Activated naive CD4-positive, alpha-beta T cell treated with anti-CD3 and anti-CD28 coated beads, Interleukin-2, amount 50 U/mL, for 72 hours (primary cell): ENCODE data around the gene CHRNA9. TPM values are rescaled to one million over a fixed set of nuclear protein-coding genes. Genes with fewer than 3 reads are reported as not detected.

Source experiments
- ATAC-seq, 2 donors: fragments of 150-1000 bp; cut with Tn5 transposase; 2 replicates each; pipeline ENCODE4 v1.10.0; 2021; ENCODE audit warnings: mild to moderate bottlenecking in 2 of 2, moderate library complexity in 2 of 2
- DNase-seq, 2 donors: peaks; one replicate each; pipeline ENCODE4 v3.0.0; 2021 to 2022; ENCODE audit warnings: low spot score in 2 of 2
- H3K27ac Mint-ChIP-seq, 2 donors: one replicate each; pipeline ENCODE4 v1.8.0; 2022; ENCODE audit warnings: mild to moderate bottlenecking in 2 of 2, mixed read lengths in 2 of 2
- H3K36me3 Mint-ChIP-seq, 2 donors: one replicate each; pipeline ENCODE4 v1.8.0; 2022; ENCODE audit warnings: mixed read lengths in 2 of 2
- H3K9me3 Mint-ChIP-seq, 2 donors: one replicate each; pipeline ENCODE4 v1.8.0; 2022; ENCODE audit warnings: mixed read lengths in 2 of 2
- total RNA-seq, 2 donors: library from RNA; stranded (reverse); gene quantifications; one replicate each; pipeline ENCODE4 v1.2.3, GENCODE V29; 2022

The CHRNA9 gene
- total RNA-seq, 2 donors from 2014 or later, result not detected

- peaks cover 14 to 16% of the 10 kb centered on the region in 2 donors for H3K36me3 Mint-ChIP-seq
- DNase-seq (peak in 1 of 2 donors; percentile 32), ATAC-seq (peak; percentile 45 to 58)
- H3K9me3 Mint-ChIP-seq, result peaks cover 5 to 10% of the 10 kb centered on the region in 2 donors
- H3K27ac Mint-ChIP-seq, result peak overlapping the region; percentile 90 to 96
These were observed 29.6 kb upstream of the CHRNA9 start for GRCh38 chr4:40305328-40306170.

DNA sequence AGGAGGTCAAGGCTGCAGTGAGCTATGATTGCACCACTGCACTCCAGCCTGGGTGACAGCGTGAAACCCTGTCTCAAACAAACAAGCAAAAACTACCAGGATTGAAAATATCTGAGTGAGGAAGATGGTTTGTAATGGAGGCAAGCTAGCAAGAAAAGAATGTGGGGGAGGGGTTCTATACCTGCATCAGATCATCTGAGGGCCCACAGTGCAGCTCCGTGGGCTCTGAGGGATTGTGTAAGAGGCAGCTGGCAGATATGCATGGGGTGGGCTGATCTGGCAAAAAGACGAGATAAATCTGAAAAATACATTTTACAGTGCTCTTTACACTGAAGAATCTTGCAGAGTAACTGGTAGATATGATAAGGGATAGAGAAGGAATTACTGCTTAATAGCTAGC, 28.9 kb upstream of the CHRNA9 start:
- DNase-seq (no peak), ATAC-seq (no peak)
- peaks cover 14 to 16% of the 10 kb centered on the region in 2 donors for H3K36me3 Mint-ChIP-seq
- peaks cover 5 to 10% of the 10 kb centered on the region in 2 donors for H3K9me3 Mint-ChIP-seq
- peak overlapping the region; percentile 47 to 90 for H3K27ac Mint-ChIP-seq

- peak overlapping the region; percentile 93 to 97 for H3K27ac Mint-ChIP-seq
- no peak for ATAC-seq
- no peak for DNase-seq
- H3K9me3 Mint-ChIP-seq, result peaks cover 5 to 10% of the 10 kb centered on the region in 2 donors
- H3K36me3 Mint-ChIP-seq, result peaks cover 14 to 16% of the 10 kb centered on the region in 2 donors
These were observed 28.2 kb upstream of the CHRNA9 start for GRCh38 chr4:40306976-40307375.

- peak; percentile 54 to 68 for DNase-seq
- H3K36me3 Mint-ChIP-seq, result peaks cover 11 to 13% of the 10 kb centered on the region in 2 donors
- ATAC-seq, result peak; percentile 49 to 67
- peaks cover 2 to 7% of the 10 kb centered on the region in 2 donors for H3K9me3 Mint-ChIP-seq
- peak overlapping the region; percentile 93 to 97 for H3K27ac Mint-ChIP-seq
These were observed 27.3 kb upstream of the CHRNA9 start for GRCh38 chr4:40307627-40308497.

- DNase-seq (no peak), ATAC-seq (no peak)
- Mint-ChIP-seq H3K27ac (peak overlapping the region; percentile 93 to 97), H3K9me3 (peaks cover 0 to 6% of the 10 kb centered on the region in 2 donors), H3K36me3 (peaks cover 9 to 10% of the 10 kb centered on the region in 2 donors)
These were observed 26.5 kb upstream of the CHRNA9 start for GRCh38 chr4:40308528-40309122.

DNA sequence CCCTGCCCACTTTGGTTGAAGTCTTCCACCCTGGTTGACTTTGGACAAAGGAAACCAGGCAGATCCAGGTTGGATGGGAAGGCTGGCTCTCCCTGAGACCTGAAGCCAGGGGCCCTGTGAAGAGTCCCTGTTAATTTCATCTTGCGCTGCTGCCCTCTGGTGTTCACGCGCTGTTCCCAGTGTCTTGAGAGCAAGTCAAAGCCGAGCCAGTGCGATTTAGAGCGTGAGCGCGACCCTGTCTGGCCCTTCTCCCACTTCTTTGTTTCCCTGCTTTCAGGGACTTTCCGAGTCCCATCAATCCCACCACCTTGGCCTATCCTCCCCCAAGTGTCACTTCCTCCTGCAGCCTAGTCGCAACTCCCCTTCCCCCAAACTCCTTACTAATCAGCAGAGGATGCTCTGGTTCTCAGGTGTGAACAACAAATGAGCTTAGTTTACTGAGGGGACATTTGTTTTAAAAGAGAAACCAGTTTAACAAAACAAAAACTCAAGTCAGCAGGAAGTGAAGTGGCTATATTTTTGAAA, 25.8 kb upstream of the CHRNA9 start:
- ATAC-seq, result peak; percentile 67 to 75
- Mint-ChIP-seq H3K9me3 (peaks cover 0 to 6% of the 10 kb centered on the region in 2 donors), H3K36me3 (peaks cover 9 to 10% of the 10 kb centered on the region in 2 donors)

GRCh38 chr4:40310225-40310624, 24.9 kb upstream of the CHRNA9 start:
- Mint-ChIP-seq H3K9me3 (no peaks in the 10 kb centered on the region), H3K36me3 (peaks cover under 1% of the 10 kb centered on the region in 2 donors), H3K27ac (no peak overlapping the region)
- ATAC-seq (no peak), DNase-seq (no peak)

More for the DNA sequence above, 25.8 kb upstream of the CHRNA9 start:
- DNase-seq, result peak; percentile 85 to 89
- peak overlapping the region; percentile 67 to 93 for H3K27ac Mint-ChIP-seq

DNA sequence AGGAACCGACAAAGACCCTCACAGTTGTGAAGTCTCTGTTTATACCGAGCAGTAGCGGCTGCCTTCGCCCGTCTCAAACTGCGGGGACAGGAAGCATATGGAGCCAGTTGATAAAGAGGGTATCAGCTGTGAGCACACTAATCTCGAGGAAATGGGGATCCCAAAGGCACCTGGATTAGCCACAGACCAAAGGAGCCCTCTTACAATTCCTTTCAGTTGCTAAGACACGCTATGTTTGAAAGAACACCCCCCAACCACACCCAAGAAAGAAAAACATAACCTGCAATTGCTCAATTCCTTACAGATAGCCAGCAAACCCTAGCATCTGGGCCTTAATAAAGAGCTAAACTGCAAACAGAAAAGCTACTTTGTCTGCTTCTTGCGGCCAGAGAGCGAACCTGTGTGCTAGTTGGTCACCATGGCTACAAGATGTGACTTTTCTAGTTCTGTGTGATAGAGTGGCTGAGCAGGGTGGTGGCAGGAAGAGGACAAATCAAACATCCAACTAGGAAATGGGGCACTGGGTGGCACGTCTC, 23.3 kb upstream of the CHRNA9 start:
- ATAC-seq (peak; percentile 11 to 25), DNase-seq (peak in 1 of 2 donors; percentile 35)
- no peaks in the 10 kb centered on the region for H3K9me3 Mint-ChIP-seq
- no peaks in the 10 kb centered on the region for H3K36me3 Mint-ChIP-seq
- H3K27ac Mint-ChIP-seq, result peak overlapping the region; percentile 22 to 77

GRCh38 chr4:40314951-40315350, 20.2 kb upstream of the CHRNA9 start:
- peak overlapping the region in 1 of 2 donors; percentile 57 for H3K27ac Mint-ChIP-seq

DNA sequence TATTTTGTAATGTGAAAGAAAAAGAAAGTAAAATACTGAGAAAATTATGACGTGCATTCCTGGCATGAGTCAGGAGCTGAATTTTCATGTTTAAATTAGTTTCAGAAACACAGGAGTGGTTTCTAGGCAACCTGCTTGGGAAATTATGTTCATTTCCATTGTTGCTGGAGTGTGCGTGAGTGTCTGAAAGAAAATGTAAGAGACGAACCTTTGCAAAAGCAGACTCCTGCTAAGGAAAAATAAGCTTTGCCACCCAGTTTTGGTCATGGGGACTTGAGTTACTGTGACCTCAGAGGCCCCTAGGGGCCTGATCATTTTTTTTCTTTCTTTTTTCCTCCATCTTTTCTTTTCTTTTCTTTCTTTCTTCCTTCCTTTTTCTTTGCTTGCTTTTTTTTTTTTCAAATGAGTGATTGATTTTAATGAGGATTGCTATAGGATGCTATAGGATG, 18.8 kb upstream of the CHRNA9 start:
- H3K36me3 Mint-ChIP-seq, result no peaks in the 10 kb centered on the region
- DNase-seq (peak in 1 of 2 donors; percentile 56), ATAC-seq (peak; percentile 79 to 80)
- H3K27ac Mint-ChIP-seq, result peak overlapping the region; percentile 100
- no peaks in the 10 kb centered on the region for H3K9me3 Mint-ChIP-seq

More at GRCh38 chr4:40314951-40315350, 20.2 kb upstream of the CHRNA9 start:
- no peaks in the 10 kb centered on the region for H3K36me3 Mint-ChIP-seq
- no peaks in the 10 kb centered on the region for H3K9me3 Mint-ChIP-seq
- DNase-seq, result no peak
- ATAC-seq, result no peak

- ATAC-seq (peak; percentile 78), DNase-seq (peak; percentile 63 to 69)
- peak overlapping the region; percentile 100 for H3K27ac Mint-ChIP-seq
- no peaks in the 10 kb centered on the region for H3K36me3 Mint-ChIP-seq
- H3K9me3 Mint-ChIP-seq, result no peaks in the 10 kb centered on the region
These were observed 18.1 kb upstream of the CHRNA9 start for GRCh38 chr4:40316782-40317635.

GRCh38 chr4:40317916-40318658, 17.0 kb upstream of the CHRNA9 start:
- H3K36me3 Mint-ChIP-seq, result no peaks in the 10 kb centered on the region
- H3K9me3 Mint-ChIP-seq, result no peaks in the 10 kb centered on the region
- H3K27ac Mint-ChIP-seq, result peak overlapping the region; percentile 100
- no peak for DNase-seq
- ATAC-seq, result no peak

- ATAC-seq (no peak), DNase-seq (no peak)
- Mint-ChIP-seq H3K9me3 (no peaks in the 10 kb centered on the region), H3K36me3 (no peaks in the 10 kb centered on the region), H3K27ac (no peak overlapping the region)
These were observed 13.4 kb upstream of the CHRNA9 start for GRCh38 chr4:40321574-40322275.

- no peak overlapping the region for H3K27ac Mint-ChIP-seq
- H3K36me3 Mint-ChIP-seq, result no peaks in the 10 kb centered on the region
- DNase-seq (no peak), ATAC-seq (no peak)
- H3K9me3 Mint-ChIP-seq, result no peaks in the 10 kb centered on the region
These were observed 12.3 kb upstream of the CHRNA9 start for GRCh38 chr4:40322811-40323210.
